SU-DHL-6 (cell line): ENCODE measurements around the gene RNF40.

Experiments used
- H2AFZ ChIP-seq: fragments of 200-600 bp; sonication (generic); 2 replicates; pipeline ENCODE4 v1.6.1; 2014; ENCODE audit warnings: low read depth, mild to moderate bottlenecking, moderate library complexity, mixed read lengths, antibody characterized with exemption, low read length; ENCODE audit not compliant: severe bottlenecking
- H3F3A ChIP-seq: fragments of 200-600 bp; shearing (Covaris generic); 2 replicates; pipeline ENCODE4 v1.6.0; 2016; ENCODE audit warnings: antibody characterized with exemption, mild to moderate bottlenecking; ENCODE audit not compliant: insufficient read depth
- H3K27ac ChIP-seq: fragments of 200-600 bp; sonication (generic); 2 replicates; pipeline ENCODE4 v1.5.1; 2016; ENCODE audit warnings: low read depth, mild to moderate bottlenecking, low read length, moderate library complexity, mixed read lengths
- H3K27me3 ChIP-seq: fragments of 200-600 bp; sonication (generic), shearing (Covaris generic); 2 replicates; pipeline ENCODE4 v1.6.0; 2014; ENCODE audit warnings: mild to moderate bottlenecking, low read length
- H3K36me3 ChIP-seq: fragments of 200-600 bp; sonication (generic); 2 replicates; pipeline ENCODE4 v1.6.1; 2014; ENCODE audit warnings: mild to moderate bottlenecking, low read length, mixed read lengths
- H3K4me2 ChIP-seq: fragments of 300-600, 200-600 bp; shearing (Covaris generic), sonication (generic); 2 replicates; pipeline ENCODE4 v1.6.0; 2014; ENCODE audit warnings: low read length, low read depth, mild to moderate bottlenecking; ENCODE audit not compliant: poor library complexity, severe bottlenecking
- H3K4me3 ChIP-seq: fragments of 200-600 bp; sonication (generic); 2 replicates; pipeline ENCODE4 v1.5.1; 2014; ENCODE audit warnings: antibody characterized with exemption, low read length, mild to moderate bottlenecking, mixed read lengths; ENCODE audit not compliant: insufficient read depth, poor library complexity, severe bottlenecking
- H3K79me2 ChIP-seq: fragments of 200-600 bp; sonication (generic); 2 replicates; pipeline ENCODE4 v1.6.1; 2014; ENCODE audit warnings: mild to moderate bottlenecking, low read length, moderate library complexity; ENCODE audit not compliant: insufficient read depth
- H3K9ac ChIP-seq: fragments of 200-600 bp; sonication (generic); 2 replicates; pipeline ENCODE4 v1.7.0; 2014; ENCODE audit warnings: mild to moderate bottlenecking, low read length
- H3K9me2 ChIP-seq: fragments of 200-600 bp; sonication (generic); replicated peaks from 2 replicates; pipeline ENCODE4 v1.6.1; 2014; ENCODE audit warnings: low read length; ENCODE audit not compliant: insufficient read depth
- H3K9me3 ChIP-seq: fragments of 200-600 bp; sonication (generic); 2 replicates; pipeline ENCODE4 v1.6.1; 2014; ENCODE audit warnings: low read length, mixed read lengths; ENCODE audit not compliant: insufficient read depth
- H4K20me1 ChIP-seq: fragments of 200-600 bp; sonication (generic); 2 replicates; pipeline ENCODE4 v1.6.1; 2014; ENCODE audit warnings: low read depth, mild to moderate bottlenecking, antibody characterized with exemption, low read length, moderate library complexity, mixed read lengths
- EZH2phosphoT487 ChIP-seq: fragments of 200-600 bp; sonication (generic), shearing (Covaris generic); conservative IDR thresholded peaks from 2 replicates; pipeline ENCODE4 v1.6.1; 2018; ENCODE audit warnings: mild to moderate bottlenecking, antibody characterized with exemption, low read length, moderate library complexity, mixed read lengths
- TF ChIP-seq, protein P1 (sequence below): fragments of 200-600 bp; sonication (generic); IDR thresholded peaks from one replicate; pipeline ENCODE4 v1.5.1; 2017; ENCODE audit warnings: antibody characterized with exemption, mild to moderate bottlenecking, low read length, moderate library complexity; ENCODE audit not compliant: insufficient read depth, poor library complexity, severe bottlenecking

RNF40 gene

DNA sequence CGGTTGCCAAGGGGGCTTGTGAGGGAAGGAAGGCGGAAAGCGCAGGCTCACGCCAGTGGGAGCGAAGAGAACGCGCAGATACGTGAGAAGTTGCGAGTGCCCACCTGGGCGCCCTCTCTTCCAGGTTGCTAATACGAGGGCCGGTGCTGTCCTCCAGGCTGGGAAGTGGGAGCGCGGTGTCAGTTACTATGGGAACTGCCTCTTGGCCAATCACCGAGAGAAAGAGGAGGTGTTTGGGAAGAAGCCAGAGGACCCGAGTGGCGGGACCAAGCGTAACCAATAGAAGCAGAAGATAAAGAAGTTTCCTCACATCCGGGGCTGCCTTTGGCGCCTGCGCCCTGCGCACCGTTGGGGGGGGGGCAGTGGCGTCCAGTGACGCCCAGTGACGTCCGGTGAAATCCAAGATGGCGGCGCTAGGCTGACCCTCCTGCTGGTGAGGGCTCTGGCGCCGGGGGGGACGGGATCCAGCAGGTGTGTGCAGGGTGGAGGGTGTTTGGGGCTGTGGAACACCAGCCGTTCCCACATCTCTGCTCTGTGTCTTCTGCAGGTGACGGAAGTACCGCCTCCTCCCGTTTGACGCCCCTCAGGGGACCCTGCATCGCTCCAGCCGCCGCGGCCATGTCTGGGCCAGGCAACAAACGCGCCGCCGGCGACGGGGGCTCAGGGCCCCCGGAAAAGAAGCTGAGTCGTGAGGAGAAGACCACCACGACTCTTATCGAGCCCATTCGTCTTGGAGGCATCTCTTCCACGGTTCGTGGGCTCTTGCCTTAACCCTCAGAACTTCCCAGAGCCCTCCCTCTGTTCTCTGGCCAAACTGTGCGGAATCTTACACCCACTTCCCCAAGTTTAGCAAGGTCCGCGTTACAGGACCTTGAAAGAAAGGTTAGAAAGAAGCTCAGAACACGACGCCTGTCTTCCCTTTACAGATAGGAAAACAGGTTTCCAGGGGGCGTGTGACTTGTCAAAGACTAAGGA is at the start of gene RNF40, which contains the start of gene CFAP119:
Gene RNF40, plus strand, starts transcription at position 395 of the 975 bp plus-strand sequence. Its CDS starts 224 bp downstream, at position 619.
Gene CFAP119, minus strand, starts transcription at position 135 of the 975 bp plus-strand sequence. CDS start 314 bp downstream, outside the sequence.
- Histone ChIP-seq H3K27ac (peak within 1 kb of the TSS; percentile 66), H3K9ac (peak within 1 kb of the TSS; percentile 80), H3F3A (peaks cover 11% of the 10 kb centered on the region; the same call in 1 of the 2 replicates), H3K4me2 (peak within 1 kb of the TSS; percentile 69), H3K9me3 (no peaks in the 10 kb centered on the region), H3K4me3 (peak within 1 kb of the TSS; percentile 89), H3K27me3 (no peaks in the 10 kb centered on the region), H2AFZ (peak within 1 kb of the TSS; percentile 80), H4K20me1 (no peaks in the 10 kb centered on the region), H3K36me3 (0 out of 2 replicates have a peak, but pooled peaks cover 3% of the 10 kb centered on the region), H3K79me2 (peaks cover 15% of the 10 kb centered on the region), H3K9me2 (no peaks in the 10 kb centered on the region)
- TF ChIP-seq, protein P1, sequence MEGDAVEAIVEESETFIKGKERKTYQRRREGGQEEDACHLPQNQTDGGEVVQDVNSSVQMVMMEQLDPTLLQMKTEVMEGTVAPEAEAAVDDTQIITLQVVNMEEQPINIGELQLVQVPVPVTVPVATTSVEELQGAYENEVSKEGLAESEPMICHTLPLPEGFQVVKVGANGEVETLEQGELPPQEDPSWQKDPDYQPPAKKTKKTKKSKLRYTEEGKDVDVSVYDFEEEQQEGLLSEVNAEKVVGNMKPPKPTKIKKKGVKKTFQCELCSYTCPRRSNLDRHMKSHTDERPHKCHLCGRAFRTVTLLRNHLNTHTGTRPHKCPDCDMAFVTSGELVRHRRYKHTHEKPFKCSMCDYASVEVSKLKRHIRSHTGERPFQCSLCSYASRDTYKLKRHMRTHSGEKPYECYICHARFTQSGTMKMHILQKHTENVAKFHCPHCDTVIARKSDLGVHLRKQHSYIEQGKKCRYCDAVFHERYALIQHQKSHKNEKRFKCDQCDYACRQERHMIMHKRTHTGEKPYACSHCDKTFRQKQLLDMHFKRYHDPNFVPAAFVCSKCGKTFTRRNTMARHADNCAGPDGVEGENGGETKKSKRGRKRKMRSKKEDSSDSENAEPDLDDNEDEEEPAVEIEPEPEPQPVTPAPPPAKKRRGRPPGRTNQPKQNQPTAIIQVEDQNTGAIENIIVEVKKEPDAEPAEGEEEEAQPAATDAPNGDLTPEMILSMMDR = no peak
- TF ChIP-seq EZH2phosphoT487 = no peak

DNA sequence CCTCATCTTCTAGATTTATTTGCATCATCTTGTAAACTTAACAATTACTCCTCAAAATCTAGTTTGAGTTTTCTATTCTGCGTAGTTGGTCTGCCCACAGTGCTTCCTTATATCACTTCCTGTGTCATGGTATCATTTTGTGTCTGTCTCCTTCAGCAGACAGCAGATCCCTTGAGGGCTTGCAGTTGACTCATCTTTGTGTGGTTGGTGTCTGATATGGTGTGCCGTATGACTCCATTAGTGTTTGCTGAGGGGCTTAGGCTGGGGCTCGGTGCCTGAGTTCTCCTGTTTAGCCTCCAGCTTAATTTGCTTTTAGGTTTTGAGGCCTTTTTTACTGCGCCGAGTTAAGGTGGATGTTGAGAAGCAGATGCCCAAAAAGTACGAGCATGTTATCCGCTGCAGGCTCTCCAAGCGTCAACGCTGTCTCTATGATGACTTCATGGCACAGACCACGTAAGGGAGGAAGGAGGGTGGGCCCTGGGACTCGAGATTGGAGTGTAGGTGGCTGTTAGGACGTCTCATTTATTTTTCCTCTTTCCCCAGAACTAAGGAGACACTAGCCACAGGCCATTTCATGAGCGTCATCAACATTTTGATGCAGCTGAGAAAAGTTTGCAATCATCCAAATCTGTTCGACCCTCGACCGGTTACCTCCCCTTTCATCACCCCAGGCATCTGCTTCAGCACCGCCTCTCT is 46.2 kb upstream of the RNF40 start:
- no peak overlapping the region for H3K4me2 ChIP-seq
- H3K36me3 ChIP-seq = peaks cover 41% of the 10 kb centered on the region
- no peaks in the 10 kb centered on the region for H3K9me2 ChIP-seq
- no peak overlapping the region for H3K9ac ChIP-seq
- H2AFZ ChIP-seq = no peak overlapping the region
- H3K4me3 ChIP-seq = no peak overlapping the region
- no peaks in the 10 kb centered on the region for H3K9me3 ChIP-seq
- no peaks in the 10 kb centered on the region for H3K27me3 ChIP-seq
- H3K79me2 ChIP-seq = peaks cover 21% of the 10 kb centered on the region; the same call in 1 of the 2 replicates
- H3K27ac ChIP-seq = no peak overlapping the region
- TF ChIP-seq, protein P1 = no peak
- no peak for TF ChIP-seq EZH2phosphoT487
- no peaks in the 10 kb centered on the region; the same call in 1 of the 2 replicates for H4K20me1 ChIP-seq
- H3F3A ChIP-seq = peaks cover 7% of the 10 kb centered on the region; the same call in 1 of the 2 replicates

DNA sequence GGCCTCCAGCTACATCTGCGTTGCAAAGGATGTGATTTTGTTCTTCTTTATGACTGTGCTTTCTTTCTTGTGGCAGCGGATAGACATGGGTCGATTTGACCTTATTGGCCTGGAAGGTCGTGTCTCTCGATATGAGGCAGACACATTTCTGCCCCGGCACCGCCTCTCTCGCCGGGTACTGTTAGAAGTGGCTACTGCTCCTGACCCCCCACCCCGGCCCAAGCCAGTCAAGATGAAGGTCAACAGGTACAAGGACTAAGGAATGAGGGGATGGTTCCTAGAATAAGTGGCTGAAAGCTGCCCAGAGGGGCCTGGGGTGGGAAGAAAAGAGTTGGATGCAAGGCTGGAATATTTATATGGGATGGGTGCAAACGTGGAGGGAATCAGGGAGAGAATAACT is 42.0 kb upstream of the RNF40 start:
- Histone ChIP-seq H3K79me2 (peaks cover 22% of the 10 kb centered on the region; the same call in 1 of the 2 replicates), H3K9me2 (no peaks in the 10 kb centered on the region), H3K9me3 (no peaks in the 10 kb centered on the region), H3K27me3 (no peaks in the 10 kb centered on the region), H3K4me2 (no peak overlapping the region), H2AFZ (no peak overlapping the region), H3K9ac (no peak overlapping the region), H3K36me3 (peaks cover 34% of the 10 kb centered on the region), H3K4me3 (no peak overlapping the region), H4K20me1 (no peaks in the 10 kb centered on the region), H3K27ac (no peak overlapping the region), H3F3A (peaks cover 1% of the 10 kb centered on the region; the same call in 1 of the 2 replicates)
- TF ChIP-seq, protein P1 = no peak
- no peak for TF ChIP-seq EZH2phosphoT487
